Sigmoid colon (tissue), 3 donors: ENCODE data around the gene CCDC68.

ENCODE experiments used
- CTCF ChIP-seq, 4 experiments: fragments of 450-650 bp in 3 of 4; fragments of 200-600 bp in 1 of 4; IDR thresholded peaks; one replicate each; pipeline ENCODE4 v1.5.1; 2016 to 2019; ENCODE audit warnings: antibody characterized with exemption in 4 of 4, mild to moderate bottlenecking in 3 of 4, moderate library complexity in 2 of 4
- POLR2A ChIP-seq, 2 donors: fragments of 450-650 bp; IDR thresholded peaks; one replicate each; pipeline ENCODE4 v1.6.1; 2016; ENCODE audit warnings: antibody characterized with exemption in 2 of 2, mild to moderate bottlenecking in 2 of 2, moderate library complexity in 2 of 2

- TF ChIP-seq CTCF (IDR thresholded peaks at IDR 0.05) = no peak
- TF ChIP-seq POLR2A (IDR thresholded peaks at IDR 0.05) = no peak
These were observed 16.3 kb upstream of the CCDC68 start for GRCh38 chr18:54975598-54975997.
